H1 (cell line): ENCODE results near the gene ULK3. TPM values are rescaled to one million over a fixed set of nuclear protein-coding genes. Genes with fewer than 3 reads are reported as not detected.

ENCODE experiments used
- CTCF ChIA-PET: fragments of 300-600 bp; sonication (Branson Sonifier 250); formaldehyde crosslinking; loops from one replicate; lab custom pipeline; 2021; ENCODE audit not compliant: partially characterized antibody; lab: Charles Lee
- POLR2A ChIA-PET: fragments of 300-600 bp; sonication (Branson Sonifier 250); formaldehyde crosslinking; loops from one replicate; lab custom pipeline; 2021; ENCODE audit warnings: inconsistent platforms; ENCODE audit not compliant: partially characterized antibody; lab: Charles Lee
- DNase-seq, 2 experiments: peaks; one replicate each; pipeline versions ENCODE4 v3.0.0 to v3.0.0-alpha.2; 2010 to 2022; ENCODE audit warnings: low spot score in 2 of 2, low read depth in 1 of 2, mixed read lengths in 1 of 2
- FAIRE-seq: peaks from 2 replicates; lab custom pipeline; 2011; peaks lifted over from hg19 to GRCh38; lab: Jason Lieb, UNC
- H2AFZ ChIP-seq: 2 replicates; pipeline ENCODE4 v1.8.1; 2012; ENCODE audit warnings: low read length, inconsistent platforms
- H2AK5ac ChIP-seq: 2 replicates; pipeline ENCODE4 v1.6.1; 2013; ENCODE audit warnings: low read depth, low read length
- H2BK120ac ChIP-seq: replicated peaks from 2 replicates; pipeline ENCODE3; 2013; ENCODE audit warnings: low read depth, low read length, inconsistent platforms
- H2BK12ac ChIP-seq: 2 replicates; pipeline ENCODE4 v1.6.1; 2013; ENCODE audit warnings: low read depth, low read length
- H2BK15ac ChIP-seq: 2 replicates; pipeline ENCODE4 v1.6.1; 2013; ENCODE audit warnings: low read length
- H2BK20ac ChIP-seq: 2 replicates; pipeline ENCODE4 v1.6.1; 2013; ENCODE audit warnings: low read length
- H2BK5ac ChIP-seq: 2 replicates; pipeline ENCODE4 v1.6.1; 2013; ENCODE audit warnings: low read depth, low read length
- H3K14ac ChIP-seq: 2 replicates; pipeline ENCODE4 v1.6.1; 2013; ENCODE audit warnings: inconsistent platforms; ENCODE audit not compliant: insufficient read length
- H3K18ac ChIP-seq: 2 replicates; pipeline ENCODE4 v1.6.1; 2013; ENCODE audit warnings: low read length; ENCODE audit errors: extremely low read depth
- H3K23ac ChIP-seq: 2 replicates; pipeline ENCODE4 v1.6.1; 2013; ENCODE audit warnings: inconsistent platforms; ENCODE audit not compliant: insufficient read length
- H3K23me2 ChIP-seq: 2 replicates; pipeline ENCODE4 v1.6.1; 2013; ENCODE audit warnings: low read depth, low read length
- H3K27ac ChIP-seq: 2 replicates; pipeline ENCODE4 v1.6.1; 2011; ENCODE audit warnings: low read depth, low read length, inconsistent platforms
- H3K27me3 ChIP-seq, 4 experiments: replicated peaks in 1 of 4; 1 replicate in 1 of 4; 2 replicates in 3 of 4; pipeline versions ENCODE4 v1.6.1 to v1.8.1; 2011 to 2013; ENCODE audit warnings: low read length in 3 of 4, mild to moderate bottlenecking in 3 of 4, inconsistent platforms in 2 of 4, mixed read lengths in 2 of 4, moderate library complexity in 1 of 4; ENCODE audit not compliant: control insufficient read depth in 3 of 4, insufficient read depth in 3 of 4; ENCODE audit errors: extremely low read depth in 1 of 4
- H3K36me3 ChIP-seq, 4 experiments: 2 replicates each; pipeline versions ENCODE4 v1.6.1 to v1.8.1; 2011 to 2013; ENCODE audit warnings: mild to moderate bottlenecking in 4 of 4, low read length in 3 of 4, moderate library complexity in 2 of 4, control low read depth in 1 of 4, inconsistent platforms in 1 of 4; ENCODE audit not compliant: insufficient read depth in 4 of 4, control insufficient read depth in 2 of 4
- H3K4ac ChIP-seq: replicated peaks from 2 replicates; pipeline ENCODE3; 2013; ENCODE audit warnings: low read length, low read depth, mixed read lengths, inconsistent platforms; ENCODE audit not compliant: insufficient read length
- H3K4me1 ChIP-seq, 4 experiments: replicated peaks in 1 of 4; 1 replicate in 1 of 4; 2 replicates in 3 of 4; pipeline versions ENCODE4 v1.6.1 to v1.8.1; 2011 to 2013; ENCODE audit warnings: low read length in 3 of 4, inconsistent platforms in 2 of 4, mixed read lengths in 1 of 4; ENCODE audit not compliant: insufficient read depth in 4 of 4, control insufficient read depth in 3 of 4
- H3K4me2 ChIP-seq, 2 experiments: 2 replicates each; pipeline versions ENCODE4 v1.6.1 to v1.8.1; 2011 to 2013; ENCODE audit warnings: low read depth in 2 of 2, low read length in 2 of 2, control low read depth in 1 of 2, inconsistent platforms in 1 of 2, mild to moderate bottlenecking in 1 of 2; ENCODE audit not compliant: insufficient read depth in 1 of 2
- H3K4me3 ChIP-seq, 4 experiments: fragments of 200-600, 300-600 bp in 1 of 4; sonication (generic), shearing (Covaris generic), sonication (Bioruptor Twin) in 1 of 4; 2 replicates each; pipeline versions ENCODE4 v1.5.1 to v1.8.1; 2011 to 2016; ENCODE audit warnings: low read length in 4 of 4, low read depth in 3 of 4, control low read depth in 2 of 4, inconsistent platforms in 2 of 4, mild to moderate bottlenecking in 2 of 4, mixed read lengths in 1 of 4, moderate library complexity in 1 of 4; ENCODE audit not compliant: insufficient read depth in 2 of 4; ENCODE audit errors: extremely low read depth in 1 of 4
- H3K56ac ChIP-seq: replicated peaks from 2 replicates; pipeline ENCODE3; 2013; ENCODE audit warnings: low read depth, mild to moderate bottlenecking, mixed read lengths, low read length, inconsistent platforms; ENCODE audit not compliant: insufficient read length
- H3K79me1 ChIP-seq: 2 replicates; pipeline ENCODE4 v1.6.1; 2013; ENCODE audit warnings: low read depth, low read length, control low read depth
- H3K79me2 ChIP-seq, 2 experiments: 2 replicates each; pipeline versions ENCODE4 v1.6.1 to v1.8.1; 2012 to 2013; ENCODE audit warnings: low read length in 2 of 2, mild to moderate bottlenecking in 2 of 2, inconsistent platforms in 1 of 2; ENCODE audit not compliant: insufficient read depth in 2 of 2, control insufficient read depth in 1 of 2
- H3K9ac ChIP-seq, 4 experiments: replicated peaks in 1 of 4; 1 replicate in 1 of 4; 2 replicates in 3 of 4; pipeline versions ENCODE4 v1.6.1 to v1.8.1; 2011 to 2013; ENCODE audit warnings: low read depth in 3 of 4, low read length in 3 of 4, control low read depth in 2 of 4, mild to moderate bottlenecking in 2 of 4, moderate library complexity in 2 of 4, inconsistent platforms in 1 of 4; ENCODE audit errors: extremely low read depth in 1 of 4
- H3K9me3 ChIP-seq, 2 experiments: 2 replicates each; pipeline versions ENCODE4 v1.6.1 to v1.8.1; 2012 to 2013; ENCODE audit warnings: mild to moderate bottlenecking in 2 of 2, moderate library complexity in 2 of 2, control low read depth in 1 of 2, inconsistent platforms in 1 of 2, low read depth in 1 of 2, low read length in 1 of 2, mixed read lengths in 1 of 2; ENCODE audit not compliant: insufficient read depth in 2 of 2
- H4K20me1 ChIP-seq, 2 experiments: replicated peaks in 1 of 2; 2 replicates each; pipeline versions ENCODE3 to v1.8.1; 2011 to 2013; ENCODE audit warnings: inconsistent platforms in 2 of 2, low read length in 2 of 2, mild to moderate bottlenecking in 1 of 2; ENCODE audit not compliant: insufficient read depth in 2 of 2, control insufficient read depth in 1 of 2
- H4K5ac ChIP-seq: 2 replicates; pipeline ENCODE4 v1.6.1; 2013; ENCODE audit warnings: low read length, low read depth, mixed read lengths, inconsistent platforms; ENCODE audit not compliant: insufficient read length
- H4K8ac ChIP-seq: 2 replicates; pipeline ENCODE4 v1.8.0; 2013; ENCODE audit warnings: mild to moderate bottlenecking, moderate library complexity, low read length, inconsistent platforms; ENCODE audit not compliant: insufficient read depth; ENCODE audit errors: extremely low read depth
- H4K91ac ChIP-seq: replicated peaks from 2 replicates; pipeline ENCODE3; 2013; ENCODE audit warnings: low read length, mixed read lengths, inconsistent platforms; ENCODE audit not compliant: insufficient read length
- WGBS, 2 experiments: shearing (Covaris generic) in 1 of 2; methylation state at CpG; one replicate each; pipeline versions ENCODE4 v1.1.6 to v1.1.7; 2013 to 2015; ENCODE audit warnings: low lambda C conversion rate in 2 of 2, mixed read lengths in 2 of 2, inconsistent platforms in 1 of 2, low coverage in 1 of 2, missing lambda C conversion rate in 1 of 2; ENCODE audit not compliant: insufficient replicate concordance in 2 of 2, insufficient coverage in 1 of 2, insufficient read length in 1 of 2; ENCODE audit errors: extremely low coverage in 1 of 2, missing lambda C conversion rate in 1 of 2; 5-methylcytosine and 5-hydroxymethylcytosine counted together
- polyA plus RNA-seq, 7 experiments: library from polyadenylated mRNA; depleted of rRNA in 3 of 7; stranded (reverse) in 5 of 7; unstranded in 2 of 7; fragments of >200 nt in 5 of 7; fragments of 200-250 nt in 2 of 7; gene quantifications; 1 replicate in 5 of 7; 2 replicates in 1 of 7; 4 replicates in 1 of 7; pipeline versions ENCODE4 v1.2.1 to v1.2.3, GENCODE V29; 2011 to 2013; ENCODE audit warnings: missing spikeins in 2 of 7, mixed read lengths in 2 of 7
- total RNA-seq: library from RNA; stranded (reverse); fragmentation: NEBNext Ultra II Directional; extraction: Animal tissue kit (Norgen Biotek cat#: 25700); gene quantifications from 2 replicates; pipeline ENCODE4 v1.2.1, GENCODE V29; 2021

Gene ULK3
- total and polyA plus RNA-seq, 2 of the 8 experiments (the other 6 are each of a cell fraction or from before 2014, with no cell fraction given): 27.1 to 34.4 TPM

GRCh38 chr15:74799255-74799855 is 43.6 kb downstream of the ULK3 start:
- peaks cover 0 to 14% (median 0%) of the 10 kb centered on the region in 4 experiments; a peak in 1 of 8 replicates for H3K36me3 ChIP-seq
- 0 out of 2 replicates have a peak, but pooled peaks cover 2% of the 10 kb centered on the region for H3K79me1 ChIP-seq
- peak overlapping the region; percentile 57 for H4K8ac ChIP-seq
- no peak overlapping the region for H2BK12ac ChIP-seq
- ChIA-PET CTCF (interaction anchor here (0.6 to 53.7 kb wide), 37 partner anchors 8 to 552 kb away, joined by 3 to 1439 read pairs (median 4); partner anchors contain the start of genes CLK3, CPLX3, CSK and CYP1A2), POLR2A (interaction anchor here (0.7 to 3.6 kb wide), 6 partner anchors 9 to 126 kb away, joined by 3 to 20 read pairs (median 4); partner anchors contain the start of gene MPI)
- H4K91ac ChIP-seq: peak overlapping the region; percentile 81
- H3K4me1 ChIP-seq: peaks cover 0 to 5% (median 2%) of the 10 kb centered on the region in 4 experiments; a peak in 3 of 7 replicates
- H3K9ac ChIP-seq: no peak overlapping the region
- peak overlapping the region; percentile 9 for H4K5ac ChIP-seq
- peak overlapping the region; percentile 50; the same call in 1 of the 2 replicates for H2BK5ac ChIP-seq
- no peaks in the 10 kb centered on the region for H3K23me2 ChIP-seq
- H2BK20ac ChIP-seq: no peak overlapping the region
- no peak overlapping the region for H3K4ac ChIP-seq
- no peaks in the 10 kb centered on the region for H3K9me3 ChIP-seq
- H3K14ac ChIP-seq: no peak overlapping the region
- no peaks in the 10 kb centered on the region for H3K79me2 ChIP-seq
- H3K56ac ChIP-seq: no peak overlapping the region
- DNase-seq (no peak), FAIRE-seq (no peak)
- H3K27me3 ChIP-seq: no peaks in the 10 kb centered on the region
- no peak overlapping the region for H2BK120ac ChIP-seq
- no peak overlapping the region for H3K4me3 ChIP-seq
- H2AFZ ChIP-seq: no peak overlapping the region
- no peak overlapping the region for H3K23ac ChIP-seq
- WGBS, 2 experiments: 89% methylated on average over 16 of the region's 16 CpGs; no CpG with 5 or more reads in 1 of the 2 experiments
- H3K4me2 ChIP-seq: no peak overlapping the region
- H4K20me1 ChIP-seq: peaks cover 6 to 17% of the 10 kb centered on the region in 2 experiments
- no peak overlapping the region for H2AK5ac ChIP-seq
- no peak overlapping the region for H3K18ac ChIP-seq
- H3K27ac ChIP-seq: no peak overlapping the region
- no peak overlapping the region for H2BK15ac ChIP-seq
